ENCODE measurements around the gene TMEM182.

DNA sequence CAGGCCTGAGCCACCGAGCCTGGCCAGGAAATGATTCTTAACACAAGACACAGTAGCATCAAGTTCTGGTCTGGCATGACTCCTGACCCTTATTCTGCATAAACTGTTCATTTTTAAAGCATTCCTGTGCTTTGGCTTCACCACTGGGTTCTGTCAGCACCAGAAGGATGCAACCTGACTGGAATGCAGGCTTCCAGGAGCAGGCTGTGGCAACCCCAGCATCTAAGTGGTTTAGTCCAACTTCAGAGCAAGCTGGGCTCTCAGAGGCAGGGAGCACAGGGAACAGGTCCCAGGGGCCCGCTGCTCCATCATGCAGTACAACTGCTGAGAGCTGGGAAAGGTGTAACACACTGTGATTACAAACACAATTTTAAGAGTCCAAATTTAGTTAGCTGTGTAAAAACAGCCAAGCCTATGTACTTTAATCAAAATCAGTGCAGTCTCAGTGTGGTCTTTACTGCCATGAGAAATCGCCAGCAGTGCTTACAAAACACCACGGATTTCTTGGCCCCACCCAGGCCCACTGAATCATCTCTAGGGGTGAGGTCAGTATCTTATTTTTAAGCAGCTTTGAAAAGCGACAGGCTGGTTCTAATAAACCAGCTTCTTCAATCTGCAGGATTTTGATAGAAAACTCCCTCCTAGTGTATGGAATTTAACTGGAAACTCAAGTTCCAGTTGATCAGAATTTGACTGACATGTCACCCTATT is 44.4 kb upstream of the TMEM182 start:
- TF ChIP-seq POLR2A (IDR thresholded peaks at IDR 0.05): no peak
- TF ChIP-seq, protein P1, sequence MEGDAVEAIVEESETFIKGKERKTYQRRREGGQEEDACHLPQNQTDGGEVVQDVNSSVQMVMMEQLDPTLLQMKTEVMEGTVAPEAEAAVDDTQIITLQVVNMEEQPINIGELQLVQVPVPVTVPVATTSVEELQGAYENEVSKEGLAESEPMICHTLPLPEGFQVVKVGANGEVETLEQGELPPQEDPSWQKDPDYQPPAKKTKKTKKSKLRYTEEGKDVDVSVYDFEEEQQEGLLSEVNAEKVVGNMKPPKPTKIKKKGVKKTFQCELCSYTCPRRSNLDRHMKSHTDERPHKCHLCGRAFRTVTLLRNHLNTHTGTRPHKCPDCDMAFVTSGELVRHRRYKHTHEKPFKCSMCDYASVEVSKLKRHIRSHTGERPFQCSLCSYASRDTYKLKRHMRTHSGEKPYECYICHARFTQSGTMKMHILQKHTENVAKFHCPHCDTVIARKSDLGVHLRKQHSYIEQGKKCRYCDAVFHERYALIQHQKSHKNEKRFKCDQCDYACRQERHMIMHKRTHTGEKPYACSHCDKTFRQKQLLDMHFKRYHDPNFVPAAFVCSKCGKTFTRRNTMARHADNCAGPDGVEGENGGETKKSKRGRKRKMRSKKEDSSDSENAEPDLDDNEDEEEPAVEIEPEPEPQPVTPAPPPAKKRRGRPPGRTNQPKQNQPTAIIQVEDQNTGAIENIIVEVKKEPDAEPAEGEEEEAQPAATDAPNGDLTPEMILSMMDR (IDR thresholded peaks at IDR 0.05): no peak
